ENCODE results near the gene SF1. TPM values are rescaled to one million over a fixed set of nuclear protein-coding genes. Genes with fewer than 3 reads are reported as not detected.

The SF1 gene
- total and polyA plus RNA-seq, 9 donors = 62.3 to 267 (median 202) TPM

DNA sequence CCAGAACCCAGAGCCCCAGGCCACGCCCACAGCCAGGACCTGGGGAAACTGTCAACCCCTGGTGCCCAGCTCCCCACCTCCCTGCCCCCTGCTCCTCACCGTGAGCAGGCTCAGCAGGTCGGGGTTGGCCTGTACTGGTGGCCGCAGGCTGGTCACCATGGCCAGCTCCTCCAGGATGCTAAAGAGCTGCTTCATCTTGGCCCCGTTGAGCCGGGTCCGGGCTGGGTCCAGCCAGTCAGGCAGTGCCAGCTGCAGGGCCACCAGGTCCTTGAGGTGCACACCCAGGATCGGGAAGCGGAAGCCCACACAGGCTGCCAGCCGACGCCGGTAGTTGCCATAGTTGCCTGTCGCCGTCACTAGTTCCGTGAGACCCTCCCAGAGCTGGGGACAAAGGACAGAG is 41.7 kb downstream of the SF1 start:
- Histone ChIP-seq H3K36me3 (ENCODE audit: control insufficient read depth, insufficient read depth, low read length) (peaks cover 6% of the 10 kb centered on the region), H3K4me3 (ENCODE audit: low read length) (no peak overlapping the region), H3K27ac (ENCODE audit: low read length) (no peak overlapping the region), H3K9me3 (replicated peaks; ENCODE audit: control insufficient read depth, low read depth, low read length) (no peaks in the 10 kb centered on the region), H3K4me1 (ENCODE audit: control insufficient read depth, insufficient read depth, low read length) (peaks cover 4% of the 10 kb centered on the region), H3K27me3 (ENCODE audit: control insufficient read depth, insufficient read depth, low read length) (peaks cover 35% of the 10 kb centered on the region)
- DNase-seq = no peak
- 85% methylated on average over 9 of the region's 15 CpGs for WGBS (ENCODE audit: insufficient coverage)

DNA sequence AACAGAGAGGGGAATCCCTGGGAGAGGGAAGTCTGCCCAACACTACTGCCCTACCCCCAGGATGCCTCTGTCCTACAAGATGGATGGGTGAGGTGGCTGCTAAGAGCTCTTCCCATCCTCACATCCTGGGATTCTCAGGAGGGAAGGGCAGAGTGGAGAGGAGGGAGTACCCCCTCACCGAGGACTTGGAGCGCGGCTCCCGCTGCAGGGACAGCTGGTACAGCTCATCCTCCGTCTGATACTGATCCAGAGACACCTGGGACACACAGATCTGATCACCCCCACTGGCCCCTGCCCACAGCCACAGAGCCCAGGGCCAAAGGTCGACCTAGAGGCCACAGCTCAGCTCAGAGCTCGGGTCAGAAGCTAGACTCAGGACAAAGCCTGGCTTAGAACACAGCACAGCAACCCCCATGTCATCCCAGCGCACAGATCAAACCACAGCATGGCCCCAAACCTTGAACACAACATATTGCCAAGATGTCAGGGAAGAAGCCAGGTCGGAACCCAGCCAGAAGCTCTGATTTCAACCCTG is 42.5 kb downstream of the SF1 start:
- H3K4me1 ChIP-seq (ENCODE audit: control insufficient read depth, insufficient read depth, low read length) = no peaks in the 10 kb centered on the region
- no peaks in the 10 kb centered on the region for H3K9me3 ChIP-seq (replicated peaks; ENCODE audit: control insufficient read depth, low read depth, low read length)
- 78% methylated on average over 4 of the region's 9 CpGs for WGBS (ENCODE audit: insufficient coverage)
- peaks cover 26% of the 10 kb centered on the region for H3K27me3 ChIP-seq (ENCODE audit: control insufficient read depth, insufficient read depth, low read length)
- no peak overlapping the region for H3K27ac ChIP-seq (ENCODE audit: low read length)
- H3K4me3 ChIP-seq (ENCODE audit: low read length) = no peak overlapping the region
- DNase-seq = no peak
- peaks cover 6% of the 10 kb centered on the region for H3K36me3 ChIP-seq (ENCODE audit: control insufficient read depth, insufficient read depth, low read length)

DNA sequence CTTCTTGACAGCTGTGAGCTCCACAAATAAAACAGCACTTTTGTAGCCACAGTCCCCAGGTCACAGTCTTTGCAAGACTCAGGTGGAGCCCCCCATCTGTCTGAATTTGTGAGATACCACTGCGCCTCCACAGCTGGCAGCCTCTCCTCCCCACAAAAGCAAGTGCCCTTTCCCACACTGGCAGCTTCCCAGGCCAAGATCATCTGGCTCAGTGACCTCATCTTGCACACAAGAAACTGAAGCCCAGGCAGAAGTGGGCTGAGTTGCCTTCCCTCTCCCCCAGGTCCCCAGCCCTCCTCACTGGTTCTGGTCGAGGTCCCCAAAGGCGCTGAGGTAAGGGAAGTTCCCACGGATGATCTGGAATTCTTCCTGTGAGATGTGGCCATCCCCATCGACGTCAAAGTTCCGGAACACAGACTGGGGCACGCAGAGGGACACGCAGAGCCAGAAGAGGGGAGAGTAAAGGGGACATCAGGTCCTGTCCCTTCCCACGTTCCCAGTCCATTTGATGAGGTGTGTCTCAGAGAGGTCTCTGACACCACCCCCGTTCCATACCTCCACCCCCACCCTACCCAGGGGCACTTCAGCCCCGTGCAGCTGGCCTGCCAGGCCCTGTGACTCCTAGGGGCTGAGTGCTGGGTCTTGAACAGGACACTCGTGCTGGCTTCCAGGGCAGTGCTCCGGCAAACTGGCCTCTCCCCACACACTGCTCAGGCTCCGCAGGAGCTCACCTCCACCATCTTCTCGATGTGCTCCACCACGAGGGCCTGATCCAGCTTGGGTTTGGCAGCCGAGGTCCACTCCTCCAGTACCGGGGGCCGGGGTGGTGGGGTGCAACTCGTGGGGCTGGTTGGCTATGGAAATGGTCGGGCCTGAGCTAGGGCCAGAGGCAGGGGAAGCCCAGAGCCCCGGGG is 43.3 kb downstream of the SF1 start:
- 70% methylated on average over 12 of the region's 23 CpGs for WGBS (ENCODE audit: insufficient coverage)
- H3K4me3 ChIP-seq (ENCODE audit: low read length) = no peak overlapping the region
- no peaks in the 10 kb centered on the region for H3K4me1 ChIP-seq (ENCODE audit: control insufficient read depth, insufficient read depth, low read length)
- no peak overlapping the region for H3K27ac ChIP-seq (ENCODE audit: low read length)
- no peak for DNase-seq
- peaks cover 6% of the 10 kb centered on the region for H3K36me3 ChIP-seq (ENCODE audit: control insufficient read depth, insufficient read depth, low read length)
- H3K9me3 ChIP-seq (replicated peaks; ENCODE audit: control insufficient read depth, low read depth, low read length) = no peaks in the 10 kb centered on the region
- H3K27me3 ChIP-seq (ENCODE audit: control insufficient read depth, insufficient read depth, low read length) = peaks cover 23% of the 10 kb centered on the region

DNA sequence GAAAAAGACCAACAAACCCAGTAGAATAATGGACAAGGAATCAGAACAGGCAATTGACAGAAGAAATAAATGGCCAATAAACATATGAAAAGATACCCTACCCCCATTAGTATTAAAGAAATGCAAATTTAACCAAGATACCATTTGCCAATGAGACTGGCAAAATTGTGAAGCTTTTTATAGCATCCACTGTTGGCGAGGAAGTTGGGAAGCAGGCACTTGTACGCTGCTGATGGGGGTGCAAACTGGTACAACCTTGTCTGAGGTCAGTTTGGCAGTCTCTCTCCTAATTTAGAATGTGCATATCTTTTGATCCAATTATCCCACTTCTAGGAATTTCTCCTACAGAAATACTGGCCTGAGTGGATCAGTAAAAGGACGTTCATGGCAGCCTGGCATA is 46.7 kb downstream of the SF1 start:
- 56% methylated on average over 1 of the region's 3 CpGs for WGBS (ENCODE audit: insufficient coverage)
- Histone ChIP-seq H3K27ac (ENCODE audit: low read length) (no peak overlapping the region), H3K4me3 (ENCODE audit: low read length) (no peak overlapping the region), H3K4me1 (ENCODE audit: control insufficient read depth, insufficient read depth, low read length) (no peaks in the 10 kb centered on the region), H3K36me3 (ENCODE audit: control insufficient read depth, insufficient read depth, low read length) (peaks cover 3% of the 10 kb centered on the region), H3K27me3 (ENCODE audit: control insufficient read depth, insufficient read depth, low read length) (peaks cover 10% of the 10 kb centered on the region), H3K9me3 (replicated peaks; ENCODE audit: control insufficient read depth, low read depth, low read length) (no peaks in the 10 kb centered on the region)
- DNase-seq = no peak

DNA sequence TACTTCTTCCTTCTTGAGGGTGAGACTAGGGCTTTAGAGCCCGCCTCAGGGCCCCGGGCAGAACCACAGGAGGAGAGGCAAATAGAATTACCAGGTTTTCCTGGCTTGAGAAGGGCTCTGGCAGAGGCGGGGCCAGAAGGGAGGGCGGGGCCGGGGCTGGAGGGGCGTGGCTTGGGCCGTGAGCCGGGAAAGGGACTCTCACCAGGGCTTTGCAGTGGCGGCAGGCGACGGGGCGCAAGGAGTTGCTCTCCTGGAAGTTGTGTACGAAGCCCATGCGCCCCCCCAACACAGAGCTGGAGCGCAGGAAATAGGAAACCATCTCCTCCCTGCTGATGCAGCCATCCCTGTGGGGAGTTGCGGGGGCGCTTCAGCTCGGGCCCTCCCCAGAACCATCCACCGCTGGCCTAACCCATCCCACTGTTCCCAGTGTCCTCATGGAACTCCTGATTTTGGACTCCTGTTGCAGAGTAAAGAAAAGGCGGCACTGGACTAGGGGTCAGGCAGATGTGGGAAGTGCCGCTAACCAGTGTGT is 48.4 kb downstream of the SF1 start:
- Histone ChIP-seq H3K9me3 (replicated peaks; ENCODE audit: control insufficient read depth, low read depth, low read length) (no peaks in the 10 kb centered on the region), H3K4me1 (ENCODE audit: control insufficient read depth, insufficient read depth, low read length) (peaks cover 6% of the 10 kb centered on the region), H3K4me3 (ENCODE audit: low read length) (no peak overlapping the region), H3K36me3 (ENCODE audit: control insufficient read depth, insufficient read depth, low read length) (peaks cover 3% of the 10 kb centered on the region), H3K27ac (ENCODE audit: low read length) (no peak overlapping the region), H3K27me3 (ENCODE audit: control insufficient read depth, insufficient read depth, low read length) (peaks cover 11% of the 10 kb centered on the region)
- no peak for DNase-seq
- 13% methylated on average over 15 of the region's 21 CpGs for WGBS (ENCODE audit: insufficient coverage)

DNA sequence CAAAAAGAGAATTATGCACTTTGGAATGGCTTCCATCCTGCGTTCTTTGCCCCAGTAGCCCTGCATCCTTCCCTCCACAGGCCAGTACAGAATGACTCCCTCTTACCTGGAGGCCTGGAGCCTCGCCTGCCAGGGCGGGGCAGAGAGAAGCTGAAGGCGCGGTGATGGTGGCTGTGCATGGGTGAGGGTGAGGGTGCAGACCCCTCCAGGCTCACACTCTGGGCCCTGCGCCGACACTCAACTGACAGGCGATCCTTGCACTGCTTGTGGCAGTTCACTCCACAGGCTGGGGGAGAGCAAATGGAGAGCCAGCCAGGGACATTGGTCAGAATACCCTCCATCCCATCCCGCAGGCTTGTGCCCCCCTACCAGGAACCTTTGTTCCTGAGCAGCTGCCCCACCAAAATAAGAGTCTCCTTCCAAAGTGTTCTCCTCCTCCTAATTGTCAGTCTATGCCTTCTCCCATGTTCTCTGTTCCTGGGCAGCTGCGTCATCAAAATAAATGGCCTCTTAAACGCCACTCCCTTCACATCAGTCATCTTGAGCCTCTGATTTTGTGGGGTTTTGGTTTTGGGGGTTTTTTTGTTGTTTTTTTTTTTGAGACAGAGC is 49.5 kb downstream of the SF1 start:
- Histone ChIP-seq H3K9me3 (replicated peaks; ENCODE audit: control insufficient read depth, low read depth, low read length) (no peaks in the 10 kb centered on the region), H3K4me3 (ENCODE audit: low read length) (no peak overlapping the region), H3K27me3 (ENCODE audit: control insufficient read depth, insufficient read depth, low read length) (peaks cover 11% of the 10 kb centered on the region), H3K27ac (ENCODE audit: low read length) (no peak overlapping the region), H3K4me1 (ENCODE audit: control insufficient read depth, insufficient read depth, low read length) (peaks cover 6% of the 10 kb centered on the region), H3K36me3 (ENCODE audit: control insufficient read depth, insufficient read depth, low read length) (no peaks in the 10 kb centered on the region)
- 83% methylated on average over 5 of the region's 11 CpGs for WGBS (ENCODE audit: insufficient coverage)
- no peak for DNase-seq

DNA sequence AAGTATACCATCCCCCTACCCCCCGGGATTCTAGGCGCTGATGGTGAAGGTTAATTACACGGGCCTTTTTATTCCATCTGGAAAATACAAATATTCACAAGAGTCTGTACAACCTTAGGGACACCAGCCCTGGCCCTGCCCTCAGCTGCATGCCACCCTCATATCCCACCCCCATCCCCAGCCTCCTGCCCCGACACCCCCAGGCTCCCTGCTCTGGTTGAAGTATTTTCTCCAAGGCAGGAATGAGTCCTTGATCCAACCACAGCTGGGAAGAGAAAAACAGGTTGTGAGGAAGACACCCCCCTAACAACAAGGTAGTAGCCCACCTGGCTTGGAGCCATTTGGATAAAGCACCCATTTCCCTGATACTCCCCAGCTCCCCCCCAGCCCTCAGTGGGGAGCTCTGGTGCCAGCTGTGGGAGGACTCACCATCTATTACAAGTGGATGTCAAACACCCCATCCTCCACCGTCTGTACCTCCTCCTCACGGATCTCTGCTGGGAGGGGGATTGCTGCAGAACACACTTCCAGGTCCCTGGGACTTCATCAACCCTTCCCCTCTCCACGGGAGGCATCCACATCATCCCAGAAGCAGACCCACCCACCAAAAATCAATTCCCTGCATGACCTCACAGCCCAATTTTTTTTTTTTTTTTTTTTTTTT is 51.3 kb downstream of the SF1 start:
- 70% methylated on average over 2 of the region's 7 CpGs for WGBS (ENCODE audit: insufficient coverage)
- peaks cover 13% of the 10 kb centered on the region for H3K4me1 ChIP-seq (ENCODE audit: control insufficient read depth, insufficient read depth, low read length)
- H3K27me3 ChIP-seq (ENCODE audit: control insufficient read depth, insufficient read depth, low read length) = peaks cover 18% of the 10 kb centered on the region
- no peak overlapping the region for H3K27ac ChIP-seq (ENCODE audit: low read length)
- DNase-seq = no peak
- no peaks in the 10 kb centered on the region for H3K36me3 ChIP-seq (ENCODE audit: control insufficient read depth, insufficient read depth, low read length)
- no peaks in the 10 kb centered on the region for H3K9me3 ChIP-seq (replicated peaks; ENCODE audit: control insufficient read depth, low read depth, low read length)
- H3K4me3 ChIP-seq (ENCODE audit: low read length) = no peak overlapping the region

DNA sequence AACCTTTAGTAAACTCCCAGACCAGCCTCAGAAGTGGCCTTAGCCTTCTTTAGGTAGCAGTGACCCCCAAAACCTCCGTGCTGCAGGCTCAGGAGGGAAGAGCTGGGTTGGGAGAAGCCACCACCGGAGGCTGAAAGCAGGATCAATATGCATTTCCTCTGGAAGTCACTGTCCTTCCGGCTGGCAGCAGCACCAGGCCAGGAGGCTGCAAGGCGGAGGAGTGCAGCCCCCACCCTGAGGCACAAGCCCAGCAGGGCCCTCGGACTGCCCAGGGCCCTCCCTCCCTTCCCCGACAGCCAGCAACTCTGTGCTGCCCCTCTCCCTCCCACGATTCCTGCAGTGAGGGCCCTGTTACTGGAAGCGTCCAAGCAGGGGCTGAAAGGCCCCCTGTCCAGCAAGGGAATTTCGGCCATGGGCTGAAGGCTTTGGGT is 52.1 kb downstream of the SF1 start:
- H3K36me3 ChIP-seq (ENCODE audit: control insufficient read depth, insufficient read depth, low read length) = no peaks in the 10 kb centered on the region
- H3K27me3 ChIP-seq (ENCODE audit: control insufficient read depth, insufficient read depth, low read length) = peaks cover 26% of the 10 kb centered on the region
- no peaks in the 10 kb centered on the region for H3K9me3 ChIP-seq (replicated peaks; ENCODE audit: control insufficient read depth, low read depth, low read length)
- H3K4me3 ChIP-seq (ENCODE audit: low read length) = no peak overlapping the region
- no peak for DNase-seq
- no peak overlapping the region for H3K27ac ChIP-seq (ENCODE audit: low read length)
- H3K4me1 ChIP-seq (ENCODE audit: control insufficient read depth, insufficient read depth, low read length) = peaks cover 13% of the 10 kb centered on the region
- 17% methylated on average over 6 of the region's 9 CpGs for WGBS (ENCODE audit: insufficient coverage)

DNA sequence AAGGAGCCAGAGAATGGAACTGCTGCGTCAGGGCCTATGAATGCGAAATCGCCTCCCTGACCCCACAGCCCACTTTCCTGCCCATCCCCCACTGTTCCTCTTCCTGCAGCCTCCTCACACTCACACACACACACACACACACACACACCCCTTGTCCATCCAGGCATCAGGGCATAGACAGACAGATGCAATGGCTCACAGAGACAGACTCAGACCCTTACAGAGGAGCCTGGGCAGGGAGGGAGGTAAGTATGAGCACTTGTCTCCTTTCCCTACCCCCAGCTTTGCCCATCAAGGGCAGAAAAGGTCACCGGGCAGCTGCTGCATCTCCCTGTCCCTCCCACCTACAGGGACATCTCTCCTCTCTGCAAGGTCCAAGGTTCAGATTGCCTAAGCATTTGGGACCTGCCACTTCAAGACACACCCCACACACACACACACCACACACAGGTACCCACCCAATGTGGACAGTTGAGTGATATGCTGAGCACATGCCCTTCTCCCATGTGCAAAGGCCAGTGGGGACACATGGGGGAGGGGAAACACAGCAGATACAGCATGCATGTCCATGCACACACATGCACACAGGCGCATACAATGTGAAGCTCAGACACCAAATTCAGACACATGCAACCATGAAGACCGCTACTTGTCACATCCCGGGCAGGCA is 53.3 kb downstream of the SF1 start:
- 67% methylated on average over 4 of the region's 7 CpGs for WGBS (ENCODE audit: insufficient coverage)
- no peak for DNase-seq
- H3K4me1 ChIP-seq (ENCODE audit: control insufficient read depth, insufficient read depth, low read length) = peaks cover 13% of the 10 kb centered on the region
- H3K36me3 ChIP-seq (ENCODE audit: control insufficient read depth, insufficient read depth, low read length) = no peaks in the 10 kb centered on the region
- H3K27ac ChIP-seq (ENCODE audit: low read length) = no peak overlapping the region
- no peak overlapping the region for H3K4me3 ChIP-seq (ENCODE audit: low read length)
- peaks cover 34% of the 10 kb centered on the region for H3K27me3 ChIP-seq (ENCODE audit: control insufficient read depth, insufficient read depth, low read length)
- H3K9me3 ChIP-seq (replicated peaks; ENCODE audit: control insufficient read depth, low read depth, low read length) = no peaks in the 10 kb centered on the region
